T-helper 2 cell treated with Interferon-gamma antibody and Interleukin-4, amounts not matched to agents 5 μg/mL and 100 μg/mL, for 36 hours (primary cell): ENCODE data around the gene ALPK1.
"Not testable (repeated sequence)": the region's sequence is repeated elsewhere in the genome, so short reads cannot be mapped to it uniquely, and the experiment has no call there.

Experiments used
- DNase-seq: peaks from one replicate; pipeline ENCODE4 v3.0.0; 2021; ENCODE audit warnings: low spot score
- H3K27ac Mint-ChIP-seq: one replicate; pipeline ENCODE4 v1.8.0; 2021; ENCODE audit warnings: mild to moderate bottlenecking, mixed read lengths
- H3K27me3 Mint-ChIP-seq: one replicate; pipeline ENCODE4 v1.8.0; 2021; ENCODE audit warnings: low read depth, mixed read lengths
- H3K36me3 Mint-ChIP-seq: one replicate; pipeline ENCODE4 v1.8.0; 2021; ENCODE audit warnings: low read depth, mixed read lengths
- H3K4me1 Mint-ChIP-seq: one replicate; pipeline ENCODE4 v1.8.0; 2021; ENCODE audit warnings: low read depth, mixed read lengths
- H3K4me3 Mint-ChIP-seq: one replicate; pipeline ENCODE4 v1.8.0; 2022; ENCODE audit warnings: mild to moderate bottlenecking, moderate library complexity, mixed read lengths
- H3K9me3 Mint-ChIP-seq: one replicate; pipeline ENCODE4 v1.8.0; 2021; ENCODE audit warnings: mixed read lengths

Gene ALPK1

DNA sequence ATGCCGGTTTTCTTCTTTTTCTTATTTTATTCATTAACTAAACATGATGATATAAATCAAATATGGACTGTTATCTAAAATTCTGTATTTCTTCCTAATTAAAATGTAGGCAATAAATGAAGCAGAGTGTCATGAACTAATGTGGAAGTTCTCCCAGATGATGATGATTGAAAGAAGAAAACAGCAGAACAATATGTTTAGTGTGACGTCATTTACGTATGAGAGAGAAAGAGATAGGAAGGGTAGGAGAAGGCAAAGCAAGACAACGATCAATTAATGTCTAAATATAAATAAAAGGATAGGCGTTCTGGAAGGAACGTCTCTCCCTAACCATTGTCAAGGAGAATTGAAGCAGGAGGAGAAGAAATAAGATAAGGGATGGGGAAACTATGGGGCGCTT is 113.6 kb downstream of the ALPK1 start:
- no peaks in the 10 kb centered on the region for H3K4me1 Mint-ChIP-seq

DNA sequence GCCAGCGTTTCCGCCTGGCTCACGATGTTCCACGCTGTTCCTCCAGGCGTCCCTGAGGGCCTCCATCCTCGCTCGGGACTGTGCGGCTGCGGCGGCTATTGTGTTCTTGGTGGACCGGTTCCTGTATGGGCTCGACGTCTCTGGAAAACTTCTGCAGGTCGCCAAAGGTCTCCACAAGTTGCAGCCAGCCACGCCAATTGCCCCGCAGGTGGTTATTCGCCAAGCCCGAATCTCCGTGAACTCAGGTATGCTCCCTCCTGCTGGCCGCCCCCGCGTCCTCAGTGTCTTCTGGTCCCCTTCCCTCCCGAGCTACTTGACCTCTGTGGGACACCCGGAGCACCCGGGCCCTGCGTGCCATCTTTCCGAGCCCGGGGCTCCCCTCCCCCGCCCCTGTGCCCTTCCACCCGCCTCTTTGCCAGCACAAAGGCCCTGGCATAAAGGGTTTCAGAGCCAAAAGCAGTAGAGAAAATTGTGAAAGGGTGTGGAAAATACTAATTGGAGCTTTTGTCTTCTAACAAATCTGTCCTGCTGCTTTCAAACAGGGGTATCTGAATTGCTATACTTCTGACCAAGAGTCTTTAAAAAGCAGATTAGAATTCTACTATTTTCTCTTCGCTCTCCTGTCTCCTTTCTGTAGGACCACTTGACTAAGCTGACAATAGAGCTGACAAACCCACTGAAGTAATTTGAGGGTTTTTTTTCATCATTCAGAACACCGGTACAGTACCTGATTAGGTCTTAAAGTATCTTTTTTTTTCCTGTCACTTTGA is 114.8 kb downstream of the ALPK1 start:
- H3K27ac Mint-ChIP-seq, result no peak overlapping the region
- no peaks in the 10 kb centered on the region for H3K36me3 Mint-ChIP-seq
- DNase-seq, result no peak
- no peaks in the 10 kb centered on the region for H3K27me3 Mint-ChIP-seq
- no peaks in the 10 kb centered on the region for H3K4me1 Mint-ChIP-seq
- H3K9me3 Mint-ChIP-seq, result no peaks in the 10 kb centered on the region
- H3K4me3 Mint-ChIP-seq, result no peak overlapping the region

More for the DNA sequence above, 113.6 kb downstream of the ALPK1 start:
- Mint-ChIP-seq H3K36me3 (no peaks in the 10 kb centered on the region), H3K4me3 (no peak overlapping the region), H3K27me3 (no peaks in the 10 kb centered on the region), H3K9me3 (no peaks in the 10 kb centered on the region), H3K27ac (no peak overlapping the region)
- no peak for DNase-seq

- Mint-ChIP-seq H3K4me3 (no peak overlapping the region), H3K27ac (no peak overlapping the region), H3K36me3 (no peaks in the 10 kb centered on the region), H3K4me1 (no peaks in the 10 kb centered on the region), H3K27me3 (no peaks in the 10 kb centered on the region), H3K9me3 (no peaks in the 10 kb centered on the region)
- DNase-seq, result no peak
These were observed 119.3 kb downstream of the ALPK1 start for GRCh38 chr4:112416464-112416863.

- H3K27ac Mint-ChIP-seq, result no peak overlapping the region
- no peaks in the 10 kb centered on the region for H3K4me1 Mint-ChIP-seq
- no peak overlapping the region for H3K4me3 Mint-ChIP-seq
- H3K36me3 Mint-ChIP-seq, result no peaks in the 10 kb centered on the region
- no peaks in the 10 kb centered on the region for H3K27me3 Mint-ChIP-seq
- DNase-seq, result no peak
- H3K9me3 Mint-ChIP-seq, result no peaks in the 10 kb centered on the region
These were observed 120.9 kb downstream of the ALPK1 start for GRCh38 chr4:112418092-112418491.

DNA sequence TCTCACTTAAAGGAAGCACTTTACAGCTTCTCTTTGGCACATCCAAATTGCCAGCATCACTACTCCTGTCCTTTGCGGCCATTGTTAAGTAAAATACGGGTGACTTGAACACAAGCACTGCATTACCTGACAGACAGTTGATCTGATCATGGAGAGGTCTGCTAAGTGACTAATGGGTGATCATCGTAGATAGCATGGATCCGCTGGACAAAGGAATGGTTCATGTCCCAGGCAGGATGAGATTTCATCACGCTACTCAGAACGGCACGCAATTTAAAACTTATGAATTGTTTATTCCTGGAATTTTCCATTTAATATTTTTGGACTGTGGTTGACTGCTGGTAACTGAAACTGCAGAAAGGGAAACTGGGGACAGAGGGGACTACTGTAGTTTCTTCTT is 124.7 kb downstream of the ALPK1 start:
- H3K27me3 Mint-ChIP-seq, result no peaks in the 10 kb centered on the region
- DNase-seq, result no peak
- no peaks in the 10 kb centered on the region for H3K9me3 Mint-ChIP-seq
- no peak overlapping the region for H3K27ac Mint-ChIP-seq
- no peaks in the 10 kb centered on the region for H3K4me1 Mint-ChIP-seq
- no peaks in the 10 kb centered on the region for H3K36me3 Mint-ChIP-seq
- no peak overlapping the region for H3K4me3 Mint-ChIP-seq

GRCh38 chr4:112422644-112423043 is 125.5 kb downstream of the ALPK1 start:
- Mint-ChIP-seq H3K4me3 (no peak overlapping the region), H3K27me3 (no peaks in the 10 kb centered on the region), H3K36me3 (no peaks in the 10 kb centered on the region), H3K9me3 (no peaks in the 10 kb centered on the region), H3K4me1 (no peaks in the 10 kb centered on the region), H3K27ac (no peak overlapping the region)
- no peak for DNase-seq

DNA sequence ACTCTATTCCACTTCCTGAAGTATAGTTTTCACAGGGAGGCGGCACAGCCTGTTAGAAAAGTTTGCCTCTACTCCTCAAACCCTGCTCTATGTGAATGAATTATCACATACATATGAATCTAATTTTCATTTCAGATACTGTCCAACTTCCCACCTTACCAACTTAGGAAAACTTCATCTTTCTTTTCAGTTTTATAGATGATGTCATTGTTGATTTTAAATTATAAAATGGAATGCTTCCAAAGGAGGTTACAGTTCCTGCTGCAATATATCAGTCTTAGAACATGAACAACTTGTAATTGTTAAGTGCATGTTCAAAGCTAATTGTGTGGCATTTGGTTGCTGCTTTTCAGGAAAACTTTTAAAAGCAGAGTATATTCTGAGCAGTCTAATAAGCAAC is 126.4 kb downstream of the ALPK1 start:
- Mint-ChIP-seq H3K9me3 (no peaks in the 10 kb centered on the region), H3K4me3 (no peak overlapping the region), H3K4me1 (no peaks in the 10 kb centered on the region), H3K27ac (no peak overlapping the region), H3K36me3 (no peaks in the 10 kb centered on the region), H3K27me3 (no peaks in the 10 kb centered on the region)
- DNase-seq, result no peak

DNA sequence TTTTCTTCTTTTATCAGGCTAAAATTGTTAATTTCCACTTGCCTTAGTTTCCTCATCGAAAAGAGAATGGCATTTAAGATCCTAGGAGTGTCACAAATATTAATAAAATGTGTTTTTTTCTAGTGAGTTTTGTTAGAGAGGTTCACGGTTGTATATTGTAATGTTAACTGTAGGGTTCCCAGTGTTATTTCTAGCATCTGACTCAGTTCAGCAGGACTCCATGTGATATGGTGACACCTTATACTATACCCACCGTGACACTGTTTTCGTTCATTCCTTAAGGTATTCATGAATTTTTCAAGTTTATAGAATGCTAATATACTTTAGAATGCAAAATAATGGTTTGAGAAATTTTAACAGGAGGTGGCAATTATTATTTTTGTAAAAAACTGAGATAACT is 128.7 kb downstream of the ALPK1 start:
- H3K9me3 Mint-ChIP-seq, result no peaks in the 10 kb centered on the region
- no peaks in the 10 kb centered on the region for H3K27me3 Mint-ChIP-seq
- H3K4me3 Mint-ChIP-seq, result no peak overlapping the region
- no peak overlapping the region for H3K27ac Mint-ChIP-seq
- no peaks in the 10 kb centered on the region for H3K36me3 Mint-ChIP-seq
- H3K4me1 Mint-ChIP-seq, result no peaks in the 10 kb centered on the region
- no peak for DNase-seq

DNA sequence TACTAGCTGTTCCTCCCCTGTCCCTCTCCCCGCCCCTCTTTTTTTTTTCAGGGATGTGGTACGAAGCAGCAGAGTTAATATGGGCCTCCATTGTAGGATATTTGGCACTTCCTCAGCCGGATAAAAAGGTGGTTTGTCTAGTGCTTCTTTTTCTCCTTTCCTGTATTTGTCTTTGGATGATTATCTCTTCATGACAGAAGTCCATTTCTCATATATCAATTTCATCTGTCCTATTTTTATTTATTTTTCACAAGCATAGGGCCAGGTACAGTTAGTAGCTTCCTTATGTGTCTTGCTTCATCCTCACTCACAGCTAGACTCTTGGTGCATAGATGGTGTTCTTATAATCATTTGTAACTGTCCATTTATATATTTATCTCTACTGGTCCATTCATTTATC is 129.2 kb downstream of the ALPK1 start:
- Mint-ChIP-seq H3K4me1 (no peaks in the 10 kb centered on the region), H3K36me3 (no peaks in the 10 kb centered on the region), H3K9me3 (no peaks in the 10 kb centered on the region), H3K27ac (no peak overlapping the region), H3K27me3 (no peaks in the 10 kb centered on the region), H3K4me3 (no peak overlapping the region)
- no peak for DNase-seq

GRCh38 chr4:112431158-112431557 is 134.0 kb downstream of the ALPK1 start:
- H3K27ac Mint-ChIP-seq, result no peak overlapping the region
- H3K27me3 Mint-ChIP-seq, result no peaks in the 10 kb centered on the region
- DNase-seq, result no peak
- no peaks in the 10 kb centered on the region for H3K4me1 Mint-ChIP-seq
- no peaks in the 10 kb centered on the region for H3K9me3 Mint-ChIP-seq
- H3K4me3 Mint-ChIP-seq, result no peak overlapping the region
- no peaks in the 10 kb centered on the region for H3K36me3 Mint-ChIP-seq

- Mint-ChIP-seq H3K4me3 (no peak overlapping the region), H3K36me3 (peaks cover 1% of the 10 kb centered on the region), H3K9me3 (no peaks in the 10 kb centered on the region), H3K4me1 (no peaks in the 10 kb centered on the region), H3K27ac (no peak overlapping the region), H3K27me3 (no peaks in the 10 kb centered on the region)
- no peak for DNase-seq
These were observed 139.8 kb downstream of the ALPK1 start for GRCh38 chr4:112436987-112437386.

DNA sequence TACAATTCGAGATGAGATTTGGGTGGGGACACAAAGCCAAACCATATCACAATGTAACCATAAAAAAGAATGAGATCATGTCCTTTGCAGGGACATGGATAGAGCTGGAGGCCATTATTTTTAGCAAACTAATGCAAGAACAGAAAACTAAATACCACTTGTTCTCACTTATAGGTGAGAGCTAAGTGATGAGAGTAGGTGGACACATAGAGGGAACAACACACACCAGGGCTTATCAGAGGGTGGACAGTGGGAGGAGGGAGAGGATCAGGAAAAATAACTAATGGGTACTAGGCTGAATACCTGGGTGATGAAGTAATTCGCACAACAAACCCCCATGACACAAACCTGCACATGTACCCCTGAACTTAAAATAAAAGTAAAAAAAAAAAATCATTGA is 145.1 kb downstream of the ALPK1 start:
- not testable (repeated sequence) for H3K4me3 Mint-ChIP-seq, H3K27ac Mint-ChIP-seq, H3K9me3 Mint-ChIP-seq, H3K4me1 Mint-ChIP-seq, DNase-seq, H3K36me3 Mint-ChIP-seq, H3K27me3 Mint-ChIP-seq

DNA sequence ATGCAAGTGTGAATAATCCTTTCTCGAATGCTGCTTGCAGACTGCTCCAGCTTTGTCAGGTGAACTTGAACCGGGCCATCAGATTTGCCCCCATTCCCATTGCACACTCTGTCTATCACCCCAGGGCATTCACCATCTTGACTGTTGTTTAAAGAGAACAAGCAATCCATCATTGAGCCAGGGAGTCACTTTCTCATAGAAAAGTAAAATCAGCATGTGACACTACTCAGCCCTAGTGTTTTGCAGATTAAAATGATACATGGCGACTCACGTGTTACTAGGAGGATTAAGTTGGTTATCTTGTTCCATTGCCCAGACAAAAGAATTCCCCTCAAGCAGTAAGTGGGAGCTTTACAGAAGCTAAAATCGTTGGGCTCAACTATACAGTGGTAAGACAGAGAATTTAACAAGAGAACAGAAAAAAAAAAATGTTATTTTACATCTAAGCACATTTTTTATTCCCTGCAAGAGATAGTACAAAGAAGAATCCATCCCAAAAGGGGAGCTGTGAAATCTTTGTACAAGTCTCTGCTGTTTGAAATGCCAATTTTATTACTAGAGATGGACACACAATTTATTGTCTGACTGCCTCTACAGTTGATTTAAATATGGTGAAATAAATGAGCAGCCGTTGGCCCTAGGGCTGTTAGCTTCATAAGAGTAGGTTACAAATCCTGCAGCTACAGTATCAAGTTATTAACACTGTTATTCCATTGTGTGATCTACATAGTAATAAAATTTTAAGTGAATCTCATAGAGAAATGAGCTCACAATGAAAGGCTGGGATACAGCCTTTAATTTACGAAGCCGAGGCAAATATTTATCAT is 151.3 kb downstream of the ALPK1 start:
- Mint-ChIP-seq H3K9me3 (peaks cover 8% of the 10 kb centered on the region), H3K4me1 (no peaks in the 10 kb centered on the region), H3K36me3 (no peaks in the 10 kb centered on the region), H3K4me3 (no peak overlapping the region), H3K27me3 (no peaks in the 10 kb centered on the region), H3K27ac (no peak overlapping the region)
- DNase-seq, result no peak

DNA sequence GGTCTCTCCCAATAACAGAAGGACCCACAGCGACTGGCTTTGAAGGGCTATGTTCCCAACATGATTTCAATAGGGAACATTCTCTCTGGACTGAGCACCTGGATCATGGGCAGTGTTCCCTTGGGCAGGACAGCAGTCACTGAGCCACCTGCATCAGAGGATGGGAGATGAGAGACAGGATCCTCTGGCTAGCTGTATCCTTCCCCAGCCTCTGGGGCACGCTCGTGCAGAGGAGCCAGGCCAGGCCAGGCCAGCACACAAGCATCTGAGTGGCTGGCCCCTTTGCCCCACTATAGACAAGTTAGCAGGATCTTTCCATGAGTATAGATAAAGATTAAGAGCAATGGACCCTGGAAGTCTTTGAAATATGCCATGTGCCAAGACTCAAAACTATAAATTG is 152.5 kb downstream of the ALPK1 start:
- H3K9me3 Mint-ChIP-seq, result peaks cover 8% of the 10 kb centered on the region
- H3K4me1 Mint-ChIP-seq, result no peaks in the 10 kb centered on the region
- H3K27me3 Mint-ChIP-seq, result no peaks in the 10 kb centered on the region
- H3K27ac Mint-ChIP-seq, result no peak overlapping the region
- H3K36me3 Mint-ChIP-seq, result no peaks in the 10 kb centered on the region
- no peak overlapping the region for H3K4me3 Mint-ChIP-seq
- DNase-seq, result no peak
